ENCODE results near the gene ATAT1.
"Not testable (repeated sequence)": the region's sequence is repeated elsewhere in the genome, so short reads cannot be mapped to it uniquely, and the experiment has no call there.

Gene ATAT1

GRCh38 chr6:30646450-30647241, 20.0 kb downstream of the ATAT1 start, which contains the start of gene C6orf136:
C6orf136 (plus strand) TSS chr6:30647133; CDS start chr6:30647232, 99 bp downstream.
- Histone ChIP-seq H3K27me3 (no peaks in the 10 kb centered on the region), H3K4me1 (peaks cover 14% of the 10 kb centered on the region), H3K4me2 (peak within 1 kb of the TSS; percentile 86), H3K9me3 (no peaks in the 10 kb centered on the region), H3K27ac (peak within 1 kb of the TSS; percentile 80), H3K9ac (peak within 1 kb of the TSS; percentile 88), H3K36me3 (peaks cover 70% of the 10 kb centered on the region), H3K4me3 (peak within 1 kb of the TSS; percentile 85), H4K20me1 (peaks cover 28% of the 10 kb centered on the region)
- TF ChIP-seq Cebpa-rat (IDR thresholded peaks at IDR 0.05), result no peak

GRCh38 chr6:30647242-30648116, 20.8 kb downstream of the ATAT1 start:
- H3K4me3 ChIP-seq, result peak overlapping the region; percentile 85
- no peaks in the 10 kb centered on the region for H3K9me3 ChIP-seq
- no peak for TF ChIP-seq Cebpa-rat (IDR thresholded peaks at IDR 0.05)
- H3K27me3 ChIP-seq, result no peaks in the 10 kb centered on the region
- peak overlapping the region; percentile 88 for H3K9ac ChIP-seq
- H3K4me2 ChIP-seq, result peak overlapping the region; percentile 86
- H3K36me3 ChIP-seq, result peaks cover 70% of the 10 kb centered on the region
- peaks cover 14% of the 10 kb centered on the region for H3K4me1 ChIP-seq
- peak overlapping the region; percentile 80 for H3K27ac ChIP-seq
- peaks cover 29% of the 10 kb centered on the region for H4K20me1 ChIP-seq

DNA sequence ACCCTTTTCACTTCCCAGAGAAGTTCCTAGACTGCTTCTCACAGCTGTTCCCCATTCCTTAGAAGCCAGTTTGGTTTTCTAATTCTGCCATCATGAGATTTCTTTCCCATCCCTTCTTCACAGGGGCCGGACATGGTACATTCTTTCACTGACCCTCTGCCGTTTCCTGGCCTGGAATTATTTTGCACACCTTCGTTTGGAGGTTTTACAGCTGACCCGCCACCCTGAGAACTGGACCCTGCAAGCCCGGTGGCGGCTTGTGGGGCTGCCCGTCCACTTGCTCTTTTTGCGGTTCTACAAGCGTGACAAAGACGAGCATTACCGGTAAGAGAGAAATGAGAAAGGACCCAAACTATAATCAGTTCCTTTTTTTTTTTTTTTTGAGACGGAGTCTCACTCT, 24.5 kb downstream of the ATAT1 start:
- Histone ChIP-seq H3K4me3 (no peak overlapping the region), H3K4me1 (peaks cover 12% of the 10 kb centered on the region), H3K9ac (no peak overlapping the region; the same call in 1 of the 2 replicates), H3K9me3 (no peaks in the 10 kb centered on the region), H4K20me1 (peaks cover 10% of the 10 kb centered on the region), H3K36me3 (peaks cover 72% of the 10 kb centered on the region), H3K4me2 (no peak overlapping the region), H3K27me3 (no peaks in the 10 kb centered on the region), H3K27ac (no peak overlapping the region)
- TF ChIP-seq Cebpa-rat (IDR thresholded peaks at IDR 0.05), result no peak

- Histone ChIP-seq H3K36me3 (peaks cover 99% of the 10 kb centered on the region), H3K9ac (no peak overlapping the region), H3K4me3 (no peak overlapping the region), H3K9me3 (no peaks in the 10 kb centered on the region), H3K4me2 (no peak overlapping the region), H3K27me3 (no peaks in the 10 kb centered on the region), H4K20me1 (peaks cover 5% of the 10 kb centered on the region; the same call in 1 of the 2 replicates), H3K4me1 (no peaks in the 10 kb centered on the region), H3K27ac (no peak overlapping the region)
- TF ChIP-seq Cebpa-rat (IDR thresholded peaks at IDR 0.05), result no peak
Measured at GRCh38 chr6:30654798-30655742, 28.4 kb downstream of the ATAT1 start.

GRCh38 chr6:30655743-30656094, 29.0 kb downstream of the ATAT1 start:
- Histone ChIP-seq H3K4me3 (no peak overlapping the region), H3K9ac (no peak overlapping the region), H3K9me3 (no peaks in the 10 kb centered on the region), H3K27ac (no peak overlapping the region), H3K36me3 (peaks cover 100% of the 10 kb centered on the region), H3K4me1 (no peaks in the 10 kb centered on the region), H3K27me3 (no peaks in the 10 kb centered on the region), H4K20me1 (peaks cover 5% of the 10 kb centered on the region; the same call in 1 of the 2 replicates), H3K4me2 (no peak overlapping the region)
- no peak for TF ChIP-seq Cebpa-rat (IDR thresholded peaks at IDR 0.05)

DNA sequence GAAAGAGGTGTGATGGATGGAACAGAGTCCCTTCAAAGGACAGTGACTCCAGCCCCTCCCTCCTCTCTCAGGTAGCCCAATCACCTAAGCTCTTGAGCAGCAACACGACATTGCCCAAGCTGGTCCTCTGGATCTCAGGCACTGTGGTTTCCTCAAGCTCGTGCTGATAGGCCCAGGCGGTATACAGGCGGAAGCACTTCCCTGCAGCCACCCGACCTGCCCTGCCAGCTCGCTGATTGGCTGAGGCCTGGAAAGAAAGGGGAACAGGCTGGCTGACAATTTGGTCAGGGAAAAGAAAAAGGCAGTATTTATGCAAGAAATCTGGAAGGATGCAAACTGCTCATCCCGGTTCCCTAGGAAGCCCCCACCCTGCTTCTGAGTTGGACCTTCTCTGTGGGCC, 29.8 kb downstream of the ATAT1 start:
- no peak overlapping the region for H3K9ac ChIP-seq
- no peak overlapping the region for H3K4me3 ChIP-seq
- peaks cover 100% of the 10 kb centered on the region for H3K36me3 ChIP-seq
- peaks cover 5% of the 10 kb centered on the region; the same call in 1 of the 2 replicates for H4K20me1 ChIP-seq
- H3K4me1 ChIP-seq, result no peaks in the 10 kb centered on the region
- no peak overlapping the region for H3K27ac ChIP-seq
- no peaks in the 10 kb centered on the region for H3K27me3 ChIP-seq
- H3K9me3 ChIP-seq, result no peaks in the 10 kb centered on the region
- no peak for TF ChIP-seq Cebpa-rat (IDR thresholded peaks at IDR 0.05)
- no peak overlapping the region for H3K4me2 ChIP-seq

DNA sequence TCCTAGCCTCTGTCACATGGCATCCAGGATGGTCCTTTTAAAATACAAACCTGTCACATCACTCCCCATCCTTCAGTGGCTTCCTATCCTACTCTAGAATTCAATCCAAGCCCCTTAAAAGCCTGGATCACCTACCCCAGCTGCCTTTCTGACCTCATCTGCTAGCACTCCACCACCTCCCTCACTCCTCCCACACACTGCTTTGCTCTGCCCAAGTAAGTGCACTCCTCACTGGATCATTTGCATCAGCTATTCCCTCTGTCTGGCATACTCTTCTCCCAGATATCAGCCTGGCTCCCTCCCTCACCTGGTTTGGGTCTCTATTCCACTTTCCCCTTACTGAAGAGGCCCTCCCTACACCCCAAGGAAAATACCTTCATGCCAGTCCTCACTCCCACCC, 30.8 kb downstream of the ATAT1 start:
- Histone ChIP-seq H4K20me1 (peaks cover 4% of the 10 kb centered on the region; the same call in 1 of the 2 replicates), H3K9ac (no peak overlapping the region; the same call in 1 of the 2 replicates), H3K9me3 (no peaks in the 10 kb centered on the region), H3K4me1 (no peaks in the 10 kb centered on the region), H3K36me3 (peaks cover 100% of the 10 kb centered on the region), H3K27me3 (no peaks in the 10 kb centered on the region), H3K4me2 (no peak overlapping the region), H3K27ac (no peak overlapping the region), H3K4me3 (no peak overlapping the region)
- no peak for TF ChIP-seq Cebpa-rat (IDR thresholded peaks at IDR 0.05)

- not testable (repeated sequence) for H3K4me3 ChIP-seq, H3K27me3 ChIP-seq, H3K4me1 ChIP-seq, H4K20me1 ChIP-seq, H3K4me2 ChIP-seq, H3K27ac ChIP-seq, H3K9me3 ChIP-seq, H3K9ac ChIP-seq
- H3K36me3 ChIP-seq, result peaks cover 100% of the 10 kb centered on the region
Measured at GRCh38 chr6:30657922-30658321, 31.2 kb downstream of the ATAT1 start.
